ENCODE measurements around the gene NBEAL2. TPM values are rescaled to one million over a fixed set of nuclear protein-coding genes. Genes with fewer than 3 reads are reported as not detected.

Gene NBEAL2
- total RNA-seq, 4 donors from 2014 or later: 4.1 to 8.7 (median 7.5) TPM

GRCh38 chr3:47013231-47013630 is 33.8 kb downstream of the NBEAL2 start:
- TF ChIP-seq CTCF (IDR thresholded peaks at IDR 0.05 in 4 of 5, conservative IDR thresholded peaks at IDR 0.05 in 1 of 5): no peak
- TF ChIP-seq POLR2A (IDR thresholded peaks at IDR 0.05): no peak
- Histone ChIP-seq H3K27ac (peak overlapping the region; percentile 5 to 63 (median 22)), H3K9me3 (no peaks in the 10 kb centered on the region), H3K27me3 (no peaks in the 10 kb centered on the region), H3K36me3 (peaks cover 0 to 24% of the 10 kb centered on the region in 2 donors), H3K4me1 (peaks cover 18 to 29% of the 10 kb centered on the region in 2 donors), H3K4me3 (no peak overlapping the region)
- in situ Hi-C loops (cut with MboI; ENCODE audit: low sequenced_read_pairs in 4 of 4) (loop anchor here in 1 of 4 donors (25.0 kb wide), 1 partner anchor 326 kb away; the partner anchor contains the start of gene ALS2CL), intact Hi-C loops (cut with DNase I; ENCODE audit: low total_unique reads) (no loop called here)
- no peak for ATAC-seq
- no peak for DNase-seq

GRCh38 chr3:47014036-47014435 is 34.6 kb downstream of the NBEAL2 start:
- ATAC-seq (no peak), DNase-seq (no peak)
- H3K27me3 ChIP-seq: no peaks in the 10 kb centered on the region
- peaks cover 11 to 32% of the 10 kb centered on the region in 2 donors for H3K4me1 ChIP-seq
- H3K9me3 ChIP-seq: no peaks in the 10 kb centered on the region
- H3K27ac ChIP-seq: no peak overlapping the region
- no peak overlapping the region for H3K4me3 ChIP-seq
- in situ Hi-C loops (cut with MboI; ENCODE audit: low sequenced_read_pairs in 4 of 4) (loop anchor here in 1 of 4 donors (25.0 kb wide), 1 partner anchor 327 kb away; the partner anchor contains the start of gene ALS2CL), intact Hi-C loops (cut with DNase I; ENCODE audit: low total_unique reads) (no loop called here)
- H3K36me3 ChIP-seq: peaks cover 0 to 24% of the 10 kb centered on the region in 2 donors
- TF ChIP-seq CTCF (IDR thresholded peaks at IDR 0.05 in 4 of 5, conservative IDR thresholded peaks at IDR 0.05 in 1 of 5): no peak
- no peak for TF ChIP-seq POLR2A (IDR thresholded peaks at IDR 0.05)

- TF ChIP-seq POLR2A (IDR thresholded peaks at IDR 0.05): no peak
- no peak for TF ChIP-seq CTCF (IDR thresholded peaks at IDR 0.05 in 4 of 5, conservative IDR thresholded peaks at IDR 0.05 in 1 of 5)
- in situ Hi-C loops (cut with MboI; ENCODE audit: low sequenced_read_pairs in 4 of 4): loop anchor here in 1 of 4 donors (25.0 kb wide), 1 partner anchor 328 kb away; the partner anchor contains the start of gene ALS2CL
- intact Hi-C loops (cut with DNase I; ENCODE audit: low total_unique reads): loop anchor here (5.0 kb wide), 1 partner anchor 83 kb away; no protein-coding TSS in a partner anchor
Measured at GRCh38 chr3:47015151-47015550, 35.7 kb downstream of the NBEAL2 start.

GRCh38 chr3:47016086-47016933 is 36.8 kb downstream of the NBEAL2 start:
- H3K4me1 ChIP-seq: peaks cover 19 to 52% of the 10 kb centered on the region in 2 donors
- TF ChIP-seq CTCF (IDR thresholded peaks at IDR 0.05 in 4 of 5, conservative IDR thresholded peaks at IDR 0.05 in 1 of 5) (no peak), POLR2A (IDR thresholded peaks at IDR 0.05) (no peak)
- in situ Hi-C loops (cut with MboI; ENCODE audit: low sequenced_read_pairs in 4 of 4): loop anchor here in 1 of 4 donors (25.0 kb wide), 1 partner anchor 329 kb away; the partner anchor contains the start of gene ALS2CL
- DNase-seq (no peak), ATAC-seq (no peak)
- H3K27me3 ChIP-seq: no peaks in the 10 kb centered on the region
- peak overlapping the region; percentile 17 to 88 (median 44) for H3K27ac ChIP-seq
- intact Hi-C loops (cut with DNase I; ENCODE audit: low total_unique reads): loop anchor here (5.0 kb wide), 1 partner anchor 84 kb away; no protein-coding TSS in a partner anchor
- H3K9me3 ChIP-seq: no peaks in the 10 kb centered on the region
- no peak overlapping the region for H3K4me3 ChIP-seq
- peaks cover 0 to 24% of the 10 kb centered on the region in 2 donors for H3K36me3 ChIP-seq

More at GRCh38 chr3:47015151-47015550, 35.7 kb downstream of the NBEAL2 start:
- DNase-seq (no peak), ATAC-seq (no peak)
- no peak overlapping the region for H3K4me3 ChIP-seq
- H3K36me3 ChIP-seq: peaks cover 0 to 24% of the 10 kb centered on the region in 2 donors
- H3K4me1 ChIP-seq: peaks cover 12 to 42% of the 10 kb centered on the region in 2 donors
- H3K27me3 ChIP-seq: no peaks in the 10 kb centered on the region
- H3K27ac ChIP-seq: peak overlapping the region in 1 of 4 donors; percentile 39
- H3K9me3 ChIP-seq: no peaks in the 10 kb centered on the region

Measured in gastrocnemius medialis (tissue), 4 donors.